Parathyroid adenoma (tissue), 2 donors: Measurements from ENCODE around the gene DGLUCY.

ENCODE experiments used
- H2AFZ ChIP-seq: fragments of 300-600 bp; sonication (generic); one replicate; pipeline ENCODE4 v1.7.0; 2017; ENCODE audit warnings: antibody characterized with exemption, mild to moderate bottlenecking
- H3K27ac ChIP-seq: fragments of 300-600 bp; sonication (generic); one replicate; pipeline ENCODE4 v1.7.0; 2017
- H3K27me3 ChIP-seq: fragments of 300-600 bp; sonication (generic); one replicate; pipeline ENCODE4 v1.7.0; 2017; ENCODE audit warnings: low read length; ENCODE audit not compliant: control insufficient read depth, insufficient read depth
- H3K36me3 ChIP-seq: fragments of 300-600 bp; sonication (generic); one replicate; pipeline ENCODE4 v1.7.0; 2017; ENCODE audit warnings: low read length; ENCODE audit not compliant: control insufficient read depth, insufficient read depth
- H3K4me1 ChIP-seq: fragments of 300-600 bp; sonication (generic); one replicate; pipeline ENCODE4 v1.7.0; 2017; ENCODE audit warnings: control low read depth
- H3K4me2 ChIP-seq: fragments of 300-600 bp; sonication (generic); one replicate; pipeline ENCODE4 v1.7.0; 2017; ENCODE audit warnings: low read length
- H3K4me3 ChIP-seq: fragments of 300-600 bp; sonication (generic); one replicate; pipeline ENCODE4 v1.7.0; 2017; ENCODE audit warnings: low read depth, low read length
- H3K79me2 ChIP-seq: fragments of 300-600 bp; sonication (generic); one replicate; pipeline ENCODE4 v1.7.0; 2017; ENCODE audit warnings: control low read depth
- H3K9ac ChIP-seq: fragments of 300-600 bp; sonication (generic); one replicate; pipeline ENCODE4 v1.7.0; 2017; ENCODE audit warnings: mild to moderate bottlenecking
- H3K9me3 ChIP-seq: fragments of 300-600 bp; sonication (generic); one replicate; pipeline ENCODE4 v1.7.0; 2017; ENCODE audit warnings: low read length; ENCODE audit not compliant: control insufficient read depth
- CTCF ChIP-seq: fragments of 300-600 bp; sonication (generic); IDR thresholded peaks from one replicate; pipeline ENCODE4 v1.7.0; 2017; ENCODE audit warnings: antibody characterized with exemption, mild to moderate bottlenecking
- donor health status: primary hyperparathyroidism.

DGLUCY gene

GRCh38 chr14:91129261-91129660 lies 15.4 kb downstream of the DGLUCY start:
- H3K36me3 ChIP-seq, result no peaks in the 10 kb centered on the region
- H3K79me2 ChIP-seq, result peaks cover 24% of the 10 kb centered on the region
- no peak overlapping the region for H3K27ac ChIP-seq

GRCh38 chr14:91135039-91135438 lies 21.2 kb downstream of the DGLUCY start:
- H3K4me3 ChIP-seq, result no peak overlapping the region
- no peak overlapping the region for H3K9ac ChIP-seq
- H3K4me1 ChIP-seq, result peaks cover under 1% of the 10 kb centered on the region
- TF ChIP-seq CTCF, result no peak
- no peak overlapping the region for H3K27ac ChIP-seq
- peaks cover 27% of the 10 kb centered on the region for H3K79me2 ChIP-seq
- no peak overlapping the region for H3K4me2 ChIP-seq
- H3K9me3 ChIP-seq, result no peaks in the 10 kb centered on the region
- H3K27me3 ChIP-seq, result no peaks in the 10 kb centered on the region
- no peaks in the 10 kb centered on the region for H3K36me3 ChIP-seq
- H2AFZ ChIP-seq, result no peak overlapping the region

More at GRCh38 chr14:91129261-91129660, 15.4 kb downstream of the DGLUCY start:
- peaks cover 27% of the 10 kb centered on the region for H3K4me1 ChIP-seq
- no peak overlapping the region for H3K4me2 ChIP-seq
- no peak for TF ChIP-seq CTCF
- H3K4me3 ChIP-seq, result no peak overlapping the region
- H3K27me3 ChIP-seq, result no peaks in the 10 kb centered on the region
- no peaks in the 10 kb centered on the region for H3K9me3 ChIP-seq
- no peak overlapping the region for H2AFZ ChIP-seq
- H3K9ac ChIP-seq, result no peak overlapping the region

- Histone ChIP-seq H3K4me2 (no peak overlapping the region), H3K36me3 (no peaks in the 10 kb centered on the region), H3K79me2 (peaks cover 21% of the 10 kb centered on the region), H3K9me3 (no peaks in the 10 kb centered on the region), H3K4me1 (peaks cover 3% of the 10 kb centered on the region), H3K27me3 (no peaks in the 10 kb centered on the region), H3K27ac (no peak overlapping the region), H3K9ac (no peak overlapping the region), H3K4me3 (no peak overlapping the region), H2AFZ (no peak overlapping the region)
- peak; percentile 45 for TF ChIP-seq CTCF
These were observed 24.9 kb downstream of the DGLUCY start for GRCh38 chr14:91138511-91139359.

- no peak overlapping the region for H3K4me2 ChIP-seq
- no peak overlapping the region for H3K4me3 ChIP-seq
- H3K36me3 ChIP-seq, result no peaks in the 10 kb centered on the region
- no peak overlapping the region for H3K9ac ChIP-seq
- peaks cover 31% of the 10 kb centered on the region for H3K79me2 ChIP-seq
- H3K9me3 ChIP-seq, result no peaks in the 10 kb centered on the region
- no peak overlapping the region for H2AFZ ChIP-seq
- H3K27me3 ChIP-seq, result no peaks in the 10 kb centered on the region
- TF ChIP-seq CTCF, result no peak
- no peak overlapping the region for H3K27ac ChIP-seq
- H3K4me1 ChIP-seq, result peaks cover 3% of the 10 kb centered on the region
These were observed 25.9 kb downstream of the DGLUCY start for GRCh38 chr14:91139776-91140175.

- Histone ChIP-seq H3K27ac (no peak overlapping the region), H3K4me1 (peaks cover 3% of the 10 kb centered on the region), H3K4me3 (no peak overlapping the region), H3K9ac (no peak overlapping the region), H3K9me3 (no peaks in the 10 kb centered on the region), H3K36me3 (no peaks in the 10 kb centered on the region), H3K79me2 (peaks cover 25% of the 10 kb centered on the region), H2AFZ (no peak overlapping the region), H3K27me3 (no peaks in the 10 kb centered on the region), H3K4me2 (no peak overlapping the region)
- TF ChIP-seq CTCF, result peak; percentile 55
These were observed 26.8 kb downstream of the DGLUCY start for GRCh38 chr14:91140672-91141071.
